ENCODE measurements around the gene SIRT7.

Gene SIRT7

GRCh38 chr17:81917565-81918332 is at the start of gene SIRT7:
Gene SIRT7 (minus strand): TSS chr17:81918176. CDS start chr17:81918131, 45 bp downstream.
- peak; percentile 88 for DNase-seq

- DNase-seq, result no peak
Observed at GRCh38 chr17:81967244-81967532, 49.2 kb upstream of the SIRT7 start.

- no peak for DNase-seq
Observed at GRCh38 chr17:81966343-81967243, 48.6 kb upstream of the SIRT7 start.

GRCh38 chr17:81964081-81964849 is 46.3 kb upstream of the SIRT7 start:
- no peak for DNase-seq

- DNase-seq, result no peak
Observed at GRCh38 chr17:81962499-81963441, 44.8 kb upstream of the SIRT7 start.

- no peak for DNase-seq
Observed at GRCh38 chr17:81961521-81962498, 43.8 kb upstream of the SIRT7 start.

GRCh38 chr17:81961087-81961511 is 43.1 kb upstream of the SIRT7 start, which contains the start of gene NOTUM:
Gene NOTUM (minus strand): TSS chr17:81961187. CDS start chr17:81960909, 278 bp downstream.
- DNase-seq, result peak; percentile 24

GRCh38 chr17:81960130-81960958 is 42.4 kb upstream of the SIRT7 start:
- no peak for DNase-seq

- peak; percentile 86 for DNase-seq
Observed at GRCh38 chr17:81959362-81960129, 41.6 kb upstream of the SIRT7 start.

- no peak for DNase-seq
Observed at GRCh38 chr17:81958633-81959342, 40.8 kb upstream of the SIRT7 start.

- DNase-seq, result no peak
Observed at GRCh38 chr17:81957691-81958432, 39.9 kb upstream of the SIRT7 start.

- no peak for DNase-seq
Observed at GRCh38 chr17:81956607-81957589, 38.9 kb upstream of the SIRT7 start.

- no peak for DNase-seq
Observed at GRCh38 chr17:81955756-81956544, 38.0 kb upstream of the SIRT7 start.

GRCh38 chr17:81955058-81955681 is 37.2 kb upstream of the SIRT7 start:
- DNase-seq, result no peak

Measured in CD4-positive, alpha-beta T cell treated with Interleukin-21 for 1 hour (primary cell).